GM12878 (cell line): ENCODE results near the gene TRIM73. TPM values are rescaled to one million over a fixed set of nuclear protein-coding genes. Genes with fewer than 3 reads are reported as not detected.
"Not testable (repeated sequence)": the region's sequence is repeated elsewhere in the genome, so short reads cannot be mapped to it uniquely, and the experiment has no call there.

Experiments used
- ATAC-seq: fragments of 200-7000 bp; cut with Tn5 transposase; 3 replicates; pipeline ENCODE4 v1.9.1; 2020; ENCODE audit warnings: mild to moderate bottlenecking, moderate library complexity
- Bru-seq: library from RNA; stranded (reverse); fragments of 400-500 nt; gene quantifications from one replicate; lab custom pipeline; 2021; lab: Mats Ljungman, UMichigan
- BruChase-seq, 2 experiments: library from RNA; stranded (reverse); fragments of 400-500 nt; gene quantifications; one replicate each; lab custom pipeline; 2021; lab: Mats Ljungman, UMichigan
- BruUV-seq: library from RNA; stranded (reverse); fragments of 400-500 nt; replicated peaks from 2 replicates; lab custom pipeline; 2021; lab: Mats Ljungman, UMichigan
- CTCF ChIA-PET: fragments of 300-600 bp; sonication (Branson Sonifier 250); formaldehyde crosslinking; extraction: SDS; loops from one replicate; lab custom pipeline; 2021; ENCODE audit warnings: inconsistent platforms; lab: Yijun Ruan, JAX
- POLR2A ChIA-PET: fragments of 350-600 bp; formaldehyde crosslinking; extraction: SDS; loops from one replicate; lab custom pipeline; 2021; ENCODE audit warnings: inconsistent platforms; lab: Charles Lee
- RAD21 ChIA-PET: fragments of 300-600 bp; sonication (Branson Sonifier 250); formaldehyde crosslinking; loops from one replicate; lab custom pipeline; 2023; ENCODE audit warnings: antibody characterized with exemption; ENCODE audit not compliant: unreplicated experiment; lab: Charles Lee
- SMC1A ChIA-PET: fragments of 300-600 bp; sonication (Branson Sonifier 250); formaldehyde crosslinking; loops from one replicate; lab custom pipeline; 2023; ENCODE audit not compliant: unreplicated experiment, uncharacterized antibody; lab: Charles Lee
- DNase-seq: peaks from one replicate; pipeline ENCODE4 v3.0.0-alpha.2; 2011; ENCODE audit warnings: low read depth, low spot score
- FAIRE-seq: peaks from 3 replicates; lab custom pipeline; 2011; peaks lifted over from hg19 to GRCh38; lab: Jason Lieb, UNC
- H2AFZ ChIP-seq: 2 replicates; pipeline ENCODE4 v1.6.0; 2011; ENCODE audit warnings: low read depth, low read length, control low read depth; ENCODE audit not compliant: control insufficient read depth
- H3K27ac ChIP-seq: 2 replicates; pipeline ENCODE4 v1.5.1; 2011; ENCODE audit warnings: control low read depth; ENCODE audit not compliant: control insufficient read depth, insufficient read depth
- H3K27me3 ChIP-seq, 2 experiments: replicated peaks in 1 of 2; 2 replicates each; pipeline versions ENCODE4 v1.6.0 to v1.6.1; 2011; ENCODE audit warnings: low read length in 1 of 2; ENCODE audit not compliant: control insufficient read depth in 2 of 2, insufficient read depth in 2 of 2
- H3K36me3 ChIP-seq, 2 experiments: 2 replicates each; pipeline ENCODE4 v1.5.1; 2011; ENCODE audit warnings: low read length in 1 of 2; ENCODE audit not compliant: control insufficient read depth in 2 of 2, insufficient read depth in 2 of 2
- H3K4me1 ChIP-seq: 2 replicates; pipeline ENCODE4 v1.6.1; 2011; ENCODE audit warnings: mild to moderate bottlenecking, low read length, moderate library complexity, mixed read lengths; ENCODE audit not compliant: control insufficient read depth, insufficient read depth
- H3K4me2 ChIP-seq: 2 replicates; pipeline ENCODE4 v1.6.0; 2011; ENCODE audit warnings: control low read depth; ENCODE audit not compliant: control insufficient read depth, insufficient read depth
- H3K4me3 ChIP-seq: fragments of 200-600 bp; sonication (generic); 2 replicates; pipeline ENCODE4 v1.5.1; 2016
- H3K79me2 ChIP-seq: 2 replicates; pipeline ENCODE4 v1.6.0; 2011; ENCODE audit warnings: low read length; ENCODE audit not compliant: control insufficient read depth, insufficient read depth
- H3K9ac ChIP-seq: 2 replicates; pipeline ENCODE4 v1.8.0; 2011; ENCODE audit warnings: low read length, control low read depth, mixed read lengths; ENCODE audit not compliant: control insufficient read depth, insufficient read depth
- H3K9me3 ChIP-seq: replicated peaks from 3 replicates; pipeline ENCODE4 v1.5.1; 2011; ENCODE audit warnings: mild to moderate bottlenecking, low read length; ENCODE audit not compliant: control insufficient read depth, insufficient read depth
- H4K20me1 ChIP-seq: 2 replicates; pipeline ENCODE4 v1.6.0; 2011; ENCODE audit not compliant: control insufficient read depth, insufficient read depth
- BHLHE40 ChIP-seq, 2 experiments: fragments of 450-650 bp in 1 of 2; IDR thresholded peaks; 2 replicates each; pipeline ENCODE4 v1.6.1; 2011 to 2017; ENCODE audit warnings: low read depth in 2 of 2, borderline replicate concordance in 1 of 2, improper control_type of control experiment in 1 of 2, low read length in 1 of 2, mild to moderate bottlenecking in 1 of 2
- NFYB ChIP-seq: IDR thresholded peaks from 2 replicates; pipeline ENCODE4 v1.6.1; 2011; ENCODE audit warnings: low read depth, mild to moderate bottlenecking, low read length, improper control_type of control experiment, moderate library complexity; ENCODE audit not compliant: insufficient read depth
- TAF1 ChIP-seq: IDR thresholded peaks from 2 replicates; pipeline ENCODE4 v1.6.1; 2011; ENCODE audit warnings: mild to moderate bottlenecking, low read depth, low read length, borderline replicate concordance
- ZNF384 ChIP-seq: IDR thresholded peaks from 2 replicates; pipeline ENCODE4 v1.6.1; 2012; ENCODE audit warnings: low read depth, mild to moderate bottlenecking, low read length, improper control_type of control experiment, borderline replicate concordance
- WGBS: methylation state at CpG from one replicate; pipeline ENCODE4 v1.1.6; 2016; ENCODE audit warnings: low lambda C conversion rate; ENCODE audit not compliant: insufficient replicate concordance, insufficient coverage; ENCODE audit errors: missing lambda C conversion rate; 5-methylcytosine and 5-hydroxymethylcytosine counted together
- in situ Hi-C: fragments of 300-500 bp; cut with MboI; formaldehyde crosslinking; loops from 9 replicates; pipeline ENCODE4 v1.14.3; 2018; ENCODE audit warnings: mixed read lengths
- intact Hi-C: fragments of 100-400 bp; cut with micrococcal nuclease; formaldehyde crosslinking; loops from one replicate; pipeline ENCODE4 v1.14.2; 2022; ENCODE audit not compliant: unreplicated experiment
- long read RNA-seq, 2 experiments: library from polyadenylated mRNA; unstranded; transcript quantifications; one replicate each; pipeline ENCODE4 v2.0.0, GENCODE V29; 2019 to 2020
- polyA minus RNA-seq, 3 experiments: library from RNA; depleted of rRNA, polyadenylated mRNA; stranded (reverse); fragments of >200 nt; gene quantifications; 2 replicates each; pipeline ENCODE4 v1.2.3, GENCODE V29; 2011
- polyA plus RNA-seq, 11 experiments: library from polyadenylated mRNA; depleted of rRNA in 4 of 11; unstranded in 6 of 11; stranded (reverse) in 5 of 11; fragments of >200 nt; fragmentation: Nextera tagmentation in 4 of 11; fragmentation: Illumina TruSeq in 1 of 11; extraction: Ambion mirVana in 4 of 11; extraction: Trizol in 1 of 11; gene quantifications; 1 replicate in 1 of 11; 2 replicates in 10 of 11; pipeline versions ENCODE4 v1.2.1 to v1.2.3, GENCODE V29; 2011 to 2016; ENCODE audit warnings: inconsistent platforms in 2 of 11, missing spikeins in 2 of 11, low read depth in 1 of 11
- total RNA-seq, 4 experiments: library from RNA; depleted of rRNA in 3 of 4; stranded (reverse); fragments of >200 nt in 3 of 4; fragmentation: Illumina TruSeq in 1 of 4; extraction: Trizol in 1 of 4; gene quantifications; 2 replicates each; pipeline versions ENCODE4 v1.2.1 to v1.2.3, GENCODE V29; 2013 to 2021

TRIM73 gene
- total RNA-seq (2013; cell fraction: nucleolus; rRNA removed): 12.8 and 13.6 TPM in 2 replicates
- 0.71 and 1.6 TPM in 2 replicates for total RNA-seq (2014; rRNA removed)
- 0.32 and 0.76 TPM in 2 replicates for total RNA-seq (2014; rRNA removed; fragmentation: Illumina TruSeq; extraction: Trizol)
- total RNA-seq (2021): 2.4 and 3.6 TPM in 2 replicates
- 0.62 TPM for polyA plus RNA-seq (2011; ENCODE audit: low read depth)
- 0.09 and 0.23 TPM in 2 replicates for polyA plus RNA-seq (2011; rRNA removed)
- polyA plus RNA-seq (2011; cell fraction: cytosol; rRNA removed): 0.27 and 0.70 TPM in 2 replicates
- polyA plus RNA-seq (2011; cell fraction: nucleus; rRNA removed): 4.0 and 6.6 TPM in 2 replicates
- 1.5 and 1.7 TPM in 2 replicates for polyA plus RNA-seq (2012)
- polyA plus RNA-seq (2014; fragmentation: Illumina TruSeq; extraction: Trizol): 0.19 TPM in 1 of 2 replicates, not detected in the other
- under 1 TPM in 1 of 2 experiments, not detected in 1; 0.16 TPM for polyA plus RNA-seq (2014; fragmentation: Nextera tagmentation; extraction: Ambion mirVana)
- 1.4 and 1.8 TPM in 2 replicates for polyA plus RNA-seq (2014; rRNA removed)
- polyA plus RNA-seq (2016; fragmentation: Nextera tagmentation; extraction: Ambion mirVana): under 1 TPM; 0.21 to 0.86 TPM
- 0.73 and 1.5 TPM in 2 replicates for polyA minus RNA-seq (2011; rRNA and poly(A)+ RNA removed)
- 2.4 TPM in 1 of 2 replicates, not detected in the other for polyA minus RNA-seq (2011; cell fraction: cytosol; rRNA and poly(A)+ RNA removed)
- 1.1 and 3.1 TPM in 2 replicates for polyA minus RNA-seq (2011; cell fraction: nucleus; rRNA and poly(A)+ RNA removed)
- percentile 38 among the genes with signal in this experiment for Bru-seq, nascent RNA
- percentile 47 among the genes with signal in this experiment for BruChase-seq, experiment 1, labeled RNA remaining after a 6-hour chase
- percentile 40 among the genes with signal in this experiment for BruChase-seq, experiment 2, labeled RNA remaining after a 2-hour chase
- long read RNA-seq, experiment 1: 0 reads
- long read RNA-seq, experiment 2, partial matches to known transcripts: 0 of 1 reads
- long read RNA-seq, experiment 2, other reads (novel, unspliced or antisense): 1 of 1 reads

DNA sequence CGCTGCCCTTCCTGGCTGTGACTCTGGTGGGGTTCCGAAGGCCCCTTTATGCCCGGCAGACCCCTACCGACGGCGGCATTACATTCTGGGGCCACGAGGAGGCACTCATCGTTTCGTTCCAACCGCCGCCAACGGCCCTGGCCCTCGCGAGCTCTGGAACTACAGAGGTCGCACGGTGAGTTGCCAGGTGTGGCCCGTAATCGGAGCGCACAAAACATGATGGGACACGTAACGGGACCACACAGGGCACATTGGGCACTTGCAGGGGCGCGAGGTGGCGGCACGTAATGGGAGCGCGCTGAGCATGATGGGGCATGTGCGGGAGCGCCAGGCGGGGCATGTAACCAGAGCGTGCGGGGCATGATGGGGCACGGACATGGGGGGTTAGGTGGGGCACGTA lies at the start of gene TRIM73:
Gene TRIM73, plus strand, starts transcription at position 301 of the 400 bp plus-strand sequence. CDS start 3,305 bp downstream, outside the sequence.
- no CpG with 5 or more reads among the region's 34 CpGs for WGBS
- H2AFZ ChIP-seq, intact Hi-C loops, H3K4me2 ChIP-seq, H3K79me2 ChIP-seq, POLR2A ChIA-PET, FAIRE-seq, RAD21 ChIA-PET, H4K20me1 ChIP-seq, in situ Hi-C loops, H3K9ac ChIP-seq, H3K4me1 ChIP-seq, ATAC-seq, CTCF ChIA-PET, SMC1A ChIA-PET, H3K4me3 ChIP-seq, H3K9me3 ChIP-seq, H3K36me3 ChIP-seq, BruUV-seq, H3K27ac ChIP-seq, H3K27me3 ChIP-seq, DNase-seq: not testable (repeated sequence)

DNA sequence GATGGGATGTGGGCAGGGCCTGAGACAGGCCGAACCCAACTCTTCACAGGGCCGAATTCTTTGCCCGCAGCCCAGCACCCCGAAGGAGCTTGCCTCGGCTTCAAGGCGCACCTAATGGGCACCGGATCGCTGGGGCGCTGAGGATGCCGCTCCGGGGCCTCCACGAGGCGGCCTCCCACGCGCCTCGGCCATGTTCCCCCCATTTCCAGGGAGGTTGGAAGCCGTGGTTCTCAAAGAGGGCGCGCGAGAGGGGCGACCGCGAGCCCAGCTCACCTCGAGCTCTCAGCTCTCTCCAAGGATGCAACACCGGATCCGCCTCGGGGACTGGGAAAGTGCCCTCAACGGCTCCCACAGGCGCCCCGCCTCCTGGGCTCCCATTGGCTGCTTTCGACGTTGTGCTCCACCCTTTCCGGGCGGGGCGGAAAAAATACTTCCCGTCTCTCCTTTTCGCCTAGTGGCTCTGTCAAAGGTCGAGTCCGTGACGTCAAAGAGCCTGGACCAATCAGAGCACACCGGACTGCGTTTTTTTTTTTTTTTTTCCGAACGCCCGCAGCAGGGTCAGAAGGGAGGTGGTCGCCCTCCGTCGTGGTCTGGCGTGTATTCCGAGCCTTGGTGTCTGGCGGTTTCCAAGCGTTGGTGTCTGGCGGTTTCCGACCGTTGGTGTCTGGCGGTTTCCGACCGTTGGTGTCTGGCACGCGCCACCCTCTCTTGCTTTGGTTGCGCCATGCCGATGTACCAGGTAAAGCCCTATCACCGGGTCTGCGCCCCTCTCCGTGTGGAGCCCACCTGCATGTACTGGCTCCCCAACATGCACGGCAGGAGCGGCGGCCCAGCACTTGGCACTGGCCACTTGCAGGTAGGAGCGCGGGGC lies 36.5 kb upstream of the TRIM73 start:
- H4K20me1 ChIP-seq, H3K4me1 ChIP-seq, H3K79me2 ChIP-seq, H3K27me3 ChIP-seq, H3K9me3 ChIP-seq, CTCF ChIA-PET, SMC1A ChIA-PET, H3K9ac ChIP-seq, DNase-seq, H2AFZ ChIP-seq, in situ Hi-C loops, H3K27ac ChIP-seq, FAIRE-seq, RAD21 ChIA-PET, intact Hi-C loops, H3K4me3 ChIP-seq, H3K4me2 ChIP-seq, H3K36me3 ChIP-seq, POLR2A ChIA-PET: not testable (repeated sequence)
- 3% methylated on average over 5 of the region's 70 CpGs for WGBS
- BruUV-seq: TSS peak; percentile 81
- TF ChIP-seq TAF1 (peak; percentile 17; the same call in 1 of the 2 replicates), ZNF384 (0 out of 2 replicates have a peak, but pooled peaks have one; percentile 21), NFYB (0 out of 2 replicates have a peak, but pooled peaks have one; percentile 6), BHLHE40 (IDR thresholded peaks at IDR 0.05; ENCODE audit: borderline replicate concordance in 1 of 2, low read depth in 2 of 2, low read length in 1 of 2) (peak in 1 of 2 experiments; percentile 11; a peak in 1 of 4 replicates)
- ATAC-seq: peak; percentile 86

DNA sequence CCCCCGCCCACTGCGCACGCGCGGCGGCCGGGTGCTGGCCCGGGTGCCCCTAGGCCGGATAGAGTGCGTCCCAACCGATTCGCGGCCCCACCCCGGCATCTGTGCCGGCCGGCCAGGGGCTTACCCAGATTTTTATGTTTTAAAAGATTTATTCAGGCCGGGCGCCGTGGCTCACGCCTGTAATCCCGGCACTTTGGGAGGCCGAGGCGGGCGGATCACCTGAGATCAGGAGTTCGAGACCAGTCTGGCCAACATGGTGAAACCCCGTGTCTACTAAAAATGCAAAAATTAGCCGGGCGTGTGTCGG lies 35.9 kb upstream of the TRIM73 start:
- H3K9me3 ChIP-seq, RAD21 ChIA-PET, H3K36me3 ChIP-seq, H3K27ac ChIP-seq, POLR2A ChIA-PET, H3K4me3 ChIP-seq, BruUV-seq, H2AFZ ChIP-seq, CTCF ChIA-PET, H4K20me1 ChIP-seq, H3K9ac ChIP-seq, H3K4me2 ChIP-seq, FAIRE-seq, H3K79me2 ChIP-seq, SMC1A ChIA-PET, H3K4me1 ChIP-seq, in situ Hi-C loops, DNase-seq, intact Hi-C loops, H3K27me3 ChIP-seq: not testable (repeated sequence)
- no CpG with 5 or more reads among the region's 29 CpGs for WGBS
- peak; percentile 85 for ATAC-seq
